ENCODE results near the gene XPNPEP1.

Gene XPNPEP1

GRCh38 chr10:109861081-109861480, 62.2 kb downstream of the XPNPEP1 start:
- DNase-seq, result no peak

DNA sequence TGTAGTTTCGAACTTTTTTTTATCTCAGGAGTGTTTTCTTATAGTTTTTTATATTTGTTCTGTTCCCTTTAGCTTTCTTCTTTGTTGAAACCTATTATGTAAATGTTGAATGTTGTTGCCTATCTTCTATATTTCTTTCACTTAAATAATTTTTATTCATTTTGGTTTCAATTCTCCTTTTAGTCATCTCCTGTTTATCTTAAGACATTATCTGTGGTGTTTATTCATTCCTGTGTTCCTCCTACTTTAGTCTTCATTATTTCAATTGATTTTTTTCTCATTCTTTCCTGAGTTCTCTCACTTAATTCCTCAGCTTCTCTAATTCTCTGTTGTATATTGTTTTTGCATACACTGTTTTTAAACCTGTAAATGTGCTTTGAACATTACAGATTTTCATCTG, 64.1 kb downstream of the XPNPEP1 start:
- no peak for DNase-seq

GRCh38 chr10:109855746-109856145, 67.6 kb downstream of the XPNPEP1 start:
- no peak for DNase-seq

DNA sequence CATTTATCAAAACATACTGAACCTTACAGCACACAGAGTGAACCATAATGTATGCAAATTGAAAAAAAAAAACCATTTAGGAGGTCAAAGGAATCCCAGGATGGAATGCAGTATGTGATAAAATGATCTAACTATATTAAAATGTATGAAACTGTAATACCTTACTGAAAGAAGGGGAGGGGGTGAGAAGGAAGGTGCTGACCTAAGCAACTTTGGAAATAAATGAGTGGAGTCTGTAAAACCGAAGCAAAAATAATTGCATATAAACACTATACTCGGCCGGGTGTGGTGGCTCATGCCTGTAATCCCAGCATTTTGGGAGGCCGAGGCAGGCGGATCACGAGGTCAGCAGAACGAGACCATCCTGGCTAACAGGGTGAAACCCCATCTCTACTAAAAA, 69.4 kb downstream of the XPNPEP1 start:
- DNase-seq, result no peak

DNA sequence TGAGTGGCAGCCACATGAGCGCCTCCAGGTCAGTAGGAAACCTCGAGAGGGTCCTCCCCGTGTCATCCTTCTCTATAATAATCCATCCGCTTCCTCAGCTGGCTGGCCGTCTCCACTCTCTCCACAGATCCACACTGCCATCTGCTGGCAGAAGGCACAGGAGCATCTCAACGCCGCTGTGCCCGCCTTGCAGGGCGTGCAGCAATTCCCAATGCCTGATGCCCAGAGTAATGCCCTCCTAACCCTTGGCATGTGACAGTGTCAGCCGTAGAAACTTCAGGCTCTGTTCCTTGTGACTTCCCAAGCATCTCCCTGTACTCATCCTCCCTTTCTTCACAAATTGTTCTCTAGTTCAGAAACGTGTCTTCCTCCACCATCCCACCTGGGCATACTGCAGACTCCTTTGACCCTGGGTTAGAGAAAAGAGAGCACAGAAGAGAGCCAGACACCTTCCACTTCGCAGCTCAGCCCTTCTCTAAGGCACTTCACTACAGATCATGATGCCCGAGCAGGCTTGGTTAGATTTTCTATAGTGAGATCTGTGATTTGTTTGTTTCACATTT, 70.8 kb downstream of the XPNPEP1 start:
- DNase-seq, result peak; percentile 89 to 91

DNA sequence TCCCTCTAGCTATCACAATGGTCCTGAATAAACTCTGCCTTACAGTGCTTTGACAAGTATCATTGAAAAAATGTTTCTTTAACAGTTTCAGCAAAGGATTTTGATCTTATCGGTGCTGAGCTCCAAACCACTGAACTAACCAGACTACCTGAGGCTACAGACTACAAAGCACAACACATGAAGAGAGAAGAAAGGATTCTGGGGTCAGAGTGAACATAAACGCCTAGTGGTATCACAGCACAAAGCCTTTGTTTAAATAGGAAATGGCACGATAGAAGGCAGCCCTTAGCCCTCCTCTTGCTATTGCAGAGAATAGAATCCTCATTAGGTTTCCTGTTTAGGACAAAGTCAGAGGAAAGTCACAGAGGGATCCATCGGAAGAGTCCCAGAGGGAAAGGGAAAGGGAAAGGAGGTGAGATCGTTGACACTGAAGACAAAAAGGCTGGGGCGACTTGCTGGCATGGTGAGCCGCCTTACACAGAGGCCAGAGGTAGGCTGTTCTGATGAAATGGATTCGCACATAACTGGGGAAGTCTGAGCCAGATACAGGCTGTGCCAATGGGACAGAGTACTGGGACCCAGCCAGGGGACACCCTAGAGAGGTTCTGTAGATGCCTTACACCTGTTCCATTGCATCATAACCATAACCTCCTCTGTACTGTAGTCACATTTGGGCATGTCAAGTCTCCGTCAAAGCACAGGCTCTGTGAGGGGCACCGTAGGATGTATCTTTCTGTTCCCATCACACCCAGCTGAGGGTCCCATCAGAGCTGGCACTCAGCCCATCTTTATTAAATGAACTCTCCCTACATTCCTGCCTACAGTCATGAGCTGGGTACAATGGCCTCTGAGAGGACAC, 71.5 kb downstream of the XPNPEP1 start:
- no peak for DNase-seq

DNA sequence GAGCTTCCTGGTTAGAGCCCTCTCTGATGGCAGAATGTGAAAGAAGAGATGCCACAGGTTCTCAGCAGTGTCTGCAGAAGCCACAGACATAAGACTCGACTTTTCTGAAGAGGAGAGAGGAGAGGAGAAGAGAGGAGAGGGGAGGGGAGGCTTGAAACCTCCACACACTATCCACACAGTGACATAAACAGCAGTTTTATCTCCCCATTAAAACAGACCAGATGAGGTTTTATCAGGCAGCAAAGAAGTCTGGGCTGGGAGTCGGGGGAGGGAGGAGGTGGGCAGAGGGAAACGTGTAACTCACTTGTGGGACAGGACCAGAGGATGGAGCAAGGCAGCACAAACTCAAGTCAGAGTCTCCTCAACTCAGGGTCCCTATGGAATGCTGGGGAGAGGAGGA, 76.5 kb downstream of the XPNPEP1 start:
- DNase-seq, result no peak

GRCh38 chr10:109845308-109845707, 78.0 kb downstream of the XPNPEP1 start:
- no peak for DNase-seq

DNA sequence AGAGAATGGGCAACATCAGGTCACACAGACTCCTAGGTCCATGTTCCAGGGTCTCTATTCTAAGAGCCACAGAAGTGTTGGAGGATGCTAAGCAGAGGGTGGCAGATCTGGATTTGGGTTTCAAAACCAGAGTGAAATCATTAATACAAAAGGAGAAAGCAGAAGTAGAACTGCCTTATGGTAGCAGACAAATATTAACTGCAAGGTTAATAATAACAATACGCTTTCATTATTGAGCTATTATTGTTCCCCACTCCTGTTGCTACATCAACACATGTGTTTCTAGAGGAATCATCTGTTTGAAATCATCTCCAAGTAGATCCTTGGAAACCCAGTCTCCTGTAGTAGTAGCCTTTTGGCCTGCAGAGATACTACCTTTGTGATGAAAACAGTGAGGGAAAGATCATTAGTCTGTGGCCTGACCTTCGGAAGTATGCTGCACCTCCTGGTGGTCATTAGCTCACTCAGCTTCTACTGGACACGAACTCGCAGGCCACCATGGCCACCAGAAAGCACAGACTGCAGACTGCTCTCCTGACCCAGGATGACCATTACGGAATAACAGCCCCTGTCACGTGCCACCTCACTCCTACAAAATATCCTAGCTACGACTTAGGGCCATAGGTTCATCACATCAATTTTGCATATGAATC, 84.6 kb downstream of the XPNPEP1 start:
- DNase-seq, result no peak

DNA sequence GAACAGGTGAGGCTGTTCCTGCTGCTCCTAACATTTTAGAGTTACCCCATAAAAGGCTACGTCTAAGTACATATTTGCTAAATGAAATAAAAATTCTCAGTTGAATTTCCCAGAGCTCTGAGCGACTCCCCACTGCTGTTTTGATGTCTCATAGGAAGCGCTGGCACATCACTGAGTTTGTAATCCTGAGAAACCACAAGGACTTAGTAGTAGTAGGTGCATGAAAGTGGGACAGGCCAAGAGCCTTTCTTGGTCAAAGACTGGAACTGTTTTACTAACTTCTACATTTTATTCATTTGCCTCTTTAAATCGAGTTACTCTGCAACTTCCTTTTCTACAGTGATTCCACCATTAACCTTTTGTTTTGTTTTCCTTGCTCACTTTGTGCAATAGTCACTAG, 85.9 kb downstream of the XPNPEP1 start:
- no peak for DNase-seq

DNA sequence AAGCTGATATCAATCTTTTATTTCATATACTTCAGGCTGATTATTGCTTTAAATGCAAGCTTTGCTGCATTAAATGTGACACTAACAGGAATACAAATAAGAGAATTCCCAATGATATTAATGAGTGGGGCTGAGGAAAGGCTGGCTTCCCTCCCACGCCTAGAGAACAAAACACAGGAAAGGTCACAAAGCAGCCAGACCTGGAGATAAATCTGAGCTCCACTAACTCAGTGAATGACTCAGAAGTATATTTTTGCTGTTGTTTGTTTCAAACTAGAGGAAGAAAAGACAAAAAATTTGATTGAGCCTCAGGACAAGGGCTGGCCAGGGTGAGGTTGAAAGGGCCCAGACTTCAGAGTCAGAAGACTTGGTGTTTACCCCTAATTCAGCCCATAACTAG, 88.1 kb downstream of the XPNPEP1 start:
- no peak for DNase-seq

- no peak for DNase-seq
These were observed 91.5 kb downstream of the XPNPEP1 start for GRCh38 chr10:109831846-109832245.

DNA sequence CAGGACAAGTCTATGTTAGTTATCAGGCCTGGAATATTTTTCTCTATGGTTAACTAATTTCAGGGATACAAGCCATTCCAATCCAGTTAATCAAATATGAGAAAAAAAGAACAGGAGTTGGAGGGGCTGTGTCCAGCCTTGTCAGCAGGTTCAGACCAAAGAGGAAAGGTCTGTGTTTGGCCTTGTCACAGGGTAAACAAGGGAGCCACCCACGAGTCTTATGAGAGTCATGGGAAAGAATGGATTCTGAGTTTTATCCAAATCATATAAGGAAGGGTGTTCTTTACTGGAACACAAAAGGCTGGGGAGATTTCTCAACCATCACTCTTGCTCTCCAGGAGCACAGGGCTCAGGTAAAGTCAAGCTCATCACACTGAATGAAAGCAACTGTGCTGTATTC, 99.1 kb downstream of the XPNPEP1 start:
- DNase-seq, result no peak

DNA sequence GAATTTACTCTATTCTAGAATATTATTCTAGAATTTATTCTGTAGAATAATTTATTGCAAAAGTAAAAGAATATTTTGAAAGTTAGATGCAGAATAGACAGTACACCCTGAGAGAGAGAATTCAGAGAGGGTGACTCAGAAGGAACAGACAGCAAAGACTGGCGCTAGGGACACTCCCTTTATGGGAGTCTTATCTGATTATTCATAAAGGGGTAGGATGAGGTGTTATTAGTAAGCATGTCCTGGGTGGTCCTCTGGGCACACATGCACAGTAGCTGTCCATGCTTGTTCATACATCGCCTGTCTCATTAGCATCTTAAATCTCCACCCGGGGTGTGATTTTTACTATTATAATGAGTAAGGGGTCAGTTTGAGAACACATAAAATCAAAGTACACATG, 100.1 kb downstream of the XPNPEP1 start:
- DNase-seq, result no peak

GRCh38 chr10:109821672-109822071, 101.6 kb downstream of the XPNPEP1 start:
- DNase-seq, result no peak

DNA sequence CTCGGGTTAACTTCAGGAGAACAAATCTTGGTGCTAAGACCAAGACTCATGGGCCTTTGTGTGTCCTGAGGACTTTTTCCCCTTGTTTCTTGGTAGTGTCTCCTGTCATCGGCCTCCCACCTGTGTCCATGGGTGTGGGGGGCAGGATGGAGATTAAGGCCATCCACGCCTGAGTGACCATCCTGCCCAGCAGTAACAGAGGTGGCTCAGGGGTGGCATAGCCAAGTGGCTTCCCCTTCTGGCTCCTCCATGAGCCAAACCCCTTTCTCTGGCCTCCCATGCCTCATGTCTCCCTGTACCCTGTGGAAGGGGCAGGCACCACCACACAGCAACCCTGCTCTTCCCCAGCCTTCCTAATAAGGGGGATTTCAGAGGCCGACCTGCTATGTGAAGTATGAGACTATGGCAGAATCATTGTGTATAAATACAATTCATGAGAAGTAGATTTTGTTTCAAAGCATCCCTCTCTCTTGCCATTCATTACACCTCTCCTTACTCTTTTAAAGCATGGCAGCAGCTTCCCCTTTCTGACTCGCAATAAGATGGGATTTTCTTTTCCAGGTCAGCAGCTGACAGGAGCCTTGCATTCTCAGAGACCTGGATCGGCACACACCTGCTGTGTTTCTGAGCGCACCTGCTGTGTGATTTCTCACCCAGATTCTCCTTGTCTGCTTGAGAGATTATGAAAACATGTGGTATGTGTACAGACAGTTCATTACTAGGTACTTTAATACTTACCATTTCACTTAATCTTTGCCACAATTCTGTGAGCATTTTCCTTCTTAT, 102.5 kb downstream of the XPNPEP1 start:
- DNase-seq, result no peak

GRCh38 chr10:109819807-109820206, 103.5 kb downstream of the XPNPEP1 start:
- DNase-seq, result no peak
